Mesodermal cell (in vitro differentiated cells): ENCODE data around the gene SDCCAG8.
A peak's percentile ranks its signal among the peaks of the same experiment; 100 is the strongest.

Source experiments
- H3K27ac ChIP-seq: 2 replicates; pipeline ENCODE4 v1.7.0; 2013; ENCODE audit warnings: mild to moderate bottlenecking, low read depth, low read length, moderate library complexity; ENCODE audit not compliant: severe bottlenecking
- H3K36me3 ChIP-seq: 2 replicates; pipeline ENCODE4 v1.7.1; 2013; ENCODE audit warnings: mild to moderate bottlenecking, low read length, moderate library complexity; ENCODE audit not compliant: control insufficient read depth, insufficient read depth
- H3K4me1 ChIP-seq: one replicate; pipeline ENCODE4 v1.7.1; 2013; ENCODE audit warnings: mild to moderate bottlenecking, low read length; ENCODE audit not compliant: insufficient read depth, control insufficient read depth, poor library complexity, severe bottlenecking
- H3K4me3 ChIP-seq: 2 replicates; pipeline ENCODE4 v1.7.0; 2013; ENCODE audit warnings: low read length, control low read depth, mild to moderate bottlenecking; ENCODE audit not compliant: insufficient read depth, poor library complexity, severe bottlenecking; ENCODE audit errors: extremely low read depth
- H3K9me3 ChIP-seq: 2 replicates; pipeline ENCODE4 v1.7.1; 2013; ENCODE audit warnings: mild to moderate bottlenecking, low read length, moderate library complexity; ENCODE audit not compliant: control insufficient read depth
- WGBS, 2 experiments: methylation state at CpG; one replicate each; pipeline ENCODE4 v1.1.5; 2013; ENCODE audit warnings: missing lambda C conversion rate in 2 of 2; ENCODE audit not compliant: insufficient coverage in 2 of 2; 5-methylcytosine and 5-hydroxymethylcytosine counted together

The SDCCAG8 gene

DNA sequence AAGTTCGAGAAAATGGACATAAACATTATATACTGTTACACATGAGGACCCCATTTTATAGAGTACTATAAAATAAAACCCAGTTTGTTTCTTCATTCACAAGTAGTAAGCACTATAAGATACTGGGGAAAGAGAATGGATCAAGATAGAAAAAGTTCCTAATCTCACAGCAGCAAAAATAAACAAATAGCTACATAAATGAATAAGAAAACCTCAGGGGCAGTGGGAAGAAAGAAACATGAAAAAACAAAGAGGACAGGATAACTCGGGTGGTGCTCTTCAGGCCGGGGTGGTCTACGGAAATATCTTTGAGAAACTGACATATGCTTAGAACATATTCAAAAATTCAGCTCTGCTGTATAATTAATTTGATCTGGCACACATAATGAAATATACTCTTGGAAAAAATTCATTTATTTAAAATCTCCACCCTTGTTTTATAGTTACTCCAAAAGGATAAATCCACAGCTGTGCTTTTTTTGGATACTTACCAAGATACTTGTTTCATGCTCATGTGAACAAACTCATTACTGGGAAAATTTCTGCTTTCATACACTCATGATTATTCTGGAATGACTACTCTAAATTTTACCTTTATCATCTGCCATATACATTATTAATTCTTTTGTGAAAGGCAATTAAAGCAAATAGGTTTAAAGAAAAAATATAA is 20.7 kb upstream of the SDCCAG8 start:
- WGBS, 2 experiments = no CpG with 5 or more reads among the region's 4 CpGs
- Histone ChIP-seq H3K27ac (no peak overlapping the region), H3K36me3 (peaks cover 71% of the 10 kb centered on the region)

DNA sequence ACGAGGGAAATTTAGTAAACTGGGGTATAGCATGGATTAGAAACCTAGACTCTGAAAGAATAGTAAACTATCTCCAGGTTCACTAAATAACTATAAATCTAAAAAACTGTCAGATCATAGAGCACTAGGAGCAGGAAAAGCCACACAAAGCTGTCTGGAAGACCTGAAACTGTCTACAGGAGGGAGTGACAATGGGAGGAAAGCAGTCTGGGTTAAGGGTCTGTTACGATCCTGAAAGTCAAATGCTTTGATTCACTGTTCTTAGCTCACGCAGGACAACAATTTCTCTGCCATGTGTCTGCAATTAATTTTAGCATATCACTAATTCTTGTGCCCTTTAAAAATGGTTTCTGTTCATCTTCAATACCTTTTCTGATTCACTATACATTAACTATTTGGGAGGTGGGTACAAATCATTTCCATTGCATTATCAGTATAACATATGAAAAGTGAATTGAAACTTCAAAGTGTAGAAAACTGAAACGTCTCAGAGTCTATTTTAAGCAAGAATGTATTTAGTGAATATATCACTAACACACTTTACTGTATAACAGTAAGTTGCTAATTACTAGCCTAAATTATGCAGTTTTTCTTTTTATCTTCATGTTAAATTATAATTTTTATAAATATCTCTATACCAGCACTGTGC is 19.1 kb upstream of the SDCCAG8 start:
- H3K36me3 ChIP-seq = peaks cover 78% of the 10 kb centered on the region
- no peak overlapping the region for H3K4me3 ChIP-seq
- WGBS, 2 experiments = 100% methylated on average over 2 of the region's 4 CpGs; no CpG with 5 or more reads in 1 of the 2 experiments
- H3K9me3 ChIP-seq = peaks cover 17% of the 10 kb centered on the region
- H3K4me1 ChIP-seq = no peaks in the 10 kb centered on the region
- H3K27ac ChIP-seq = no peak overlapping the region

More for the DNA sequence above, 20.7 kb upstream of the SDCCAG8 start:
- H3K4me3 ChIP-seq = no peak overlapping the region
- H3K9me3 ChIP-seq = peaks cover 24% of the 10 kb centered on the region
- H3K4me1 ChIP-seq = no peaks in the 10 kb centered on the region

DNA sequence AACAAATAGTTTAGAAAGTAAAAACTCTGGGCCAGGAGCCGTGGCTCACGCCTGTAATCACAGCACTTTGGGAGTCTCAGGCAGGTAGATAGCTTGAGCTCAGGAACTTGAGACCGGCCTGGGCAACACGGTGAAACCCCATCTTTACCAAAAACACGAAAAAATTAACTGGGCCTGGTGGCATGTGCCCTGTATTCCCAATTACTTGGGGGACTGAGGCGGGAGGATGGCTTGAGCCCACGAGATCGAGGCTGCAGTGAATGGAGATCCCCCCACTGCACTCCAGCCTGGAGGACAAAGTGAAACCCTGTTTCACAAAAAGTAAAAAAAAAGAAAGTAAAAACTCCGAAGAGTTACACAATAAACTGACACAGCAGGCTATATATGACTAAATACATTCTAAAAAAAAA is 11.4 kb upstream of the SDCCAG8 start:
- H3K36me3 ChIP-seq = peaks cover 79% of the 10 kb centered on the region
- peaks cover 17% of the 10 kb centered on the region for H3K4me1 ChIP-seq
- H3K27ac ChIP-seq = no peak overlapping the region
- H3K4me3 ChIP-seq = no peak overlapping the region
- no peaks in the 10 kb centered on the region for H3K9me3 ChIP-seq
- 88 to 97% methylated on average over 5 to 7 of the region's 9 CpGs for WGBS, 2 experiments

DNA sequence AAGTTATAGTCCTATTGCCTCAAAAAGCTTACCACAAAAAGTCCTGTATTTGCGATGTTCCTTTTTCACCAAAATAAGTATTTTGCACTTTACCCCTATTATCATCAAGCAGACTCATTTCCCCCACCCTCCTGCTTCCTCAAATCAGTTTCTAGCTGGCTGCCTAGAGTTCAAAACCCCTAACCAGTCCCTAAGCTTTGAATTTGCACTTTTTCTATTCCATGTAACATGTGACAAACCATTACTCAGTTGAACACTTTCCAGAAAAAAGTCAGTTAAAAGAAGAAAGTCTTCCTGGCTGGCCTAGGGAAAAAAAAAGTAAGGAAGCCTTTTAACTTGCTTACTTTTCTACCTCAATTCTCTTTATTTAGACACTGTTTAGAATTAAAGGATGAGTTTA is 8.9 kb upstream of the SDCCAG8 start:
- no peaks in the 10 kb centered on the region for H3K9me3 ChIP-seq
- no peak overlapping the region for H3K4me3 ChIP-seq
- H3K36me3 ChIP-seq = peaks cover 55% of the 10 kb centered on the region
- 83 to 100% methylated on average over 1 of the region's 1 CpG for WGBS, 2 experiments
- H3K27ac ChIP-seq = no peak overlapping the region
- H3K4me1 ChIP-seq = peaks cover 26% of the 10 kb centered on the region

DNA sequence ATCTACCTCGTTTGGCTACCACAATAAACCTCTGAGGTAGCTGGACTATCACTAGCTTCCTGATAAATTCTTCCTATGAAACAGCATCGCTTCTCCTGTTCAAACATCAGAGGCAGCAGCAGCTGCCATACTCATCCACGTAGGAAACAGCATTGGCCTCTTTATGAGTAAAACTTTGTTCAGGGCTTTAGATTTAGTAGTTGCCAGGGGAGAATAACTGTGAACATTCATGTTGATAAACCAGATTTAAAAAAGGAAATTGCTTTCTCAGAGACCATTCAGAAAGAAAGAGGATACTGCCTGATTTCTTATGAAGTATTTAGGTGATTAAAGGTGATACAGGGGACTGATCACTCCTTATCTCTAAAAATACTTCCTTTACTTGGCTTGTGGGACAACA is 7.9 kb upstream of the SDCCAG8 start:
- 84 to 100% methylated on average over 2 to 3 of the region's 3 CpGs for WGBS, 2 experiments
- H3K36me3 ChIP-seq = peaks cover 45% of the 10 kb centered on the region
- no peak overlapping the region for H3K27ac ChIP-seq
- H3K9me3 ChIP-seq = no peaks in the 10 kb centered on the region
- H3K4me1 ChIP-seq = peaks cover 26% of the 10 kb centered on the region
- H3K4me3 ChIP-seq = no peak overlapping the region

DNA sequence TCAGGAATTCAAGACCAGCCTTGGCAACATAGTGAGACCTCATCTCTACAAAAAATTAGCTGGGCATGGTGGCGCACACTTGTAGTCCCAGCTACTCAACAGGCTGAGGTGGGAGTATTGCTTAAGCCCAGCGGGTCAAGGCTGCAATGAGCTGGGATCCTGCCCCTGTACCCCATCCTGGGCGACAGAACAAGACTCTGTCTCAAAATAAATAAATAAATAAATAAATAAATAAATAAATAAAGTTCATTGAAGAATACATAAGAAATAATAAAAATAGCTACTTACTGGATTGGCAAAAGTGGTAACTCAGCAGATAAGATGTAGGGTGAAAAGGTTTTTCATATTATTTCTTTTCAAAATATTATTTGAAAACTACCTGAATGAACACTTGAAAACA is 6.6 kb upstream of the SDCCAG8 start:
- 100% methylated on average over 1 to 2 of the region's 3 CpGs for WGBS, 2 experiments

DNA sequence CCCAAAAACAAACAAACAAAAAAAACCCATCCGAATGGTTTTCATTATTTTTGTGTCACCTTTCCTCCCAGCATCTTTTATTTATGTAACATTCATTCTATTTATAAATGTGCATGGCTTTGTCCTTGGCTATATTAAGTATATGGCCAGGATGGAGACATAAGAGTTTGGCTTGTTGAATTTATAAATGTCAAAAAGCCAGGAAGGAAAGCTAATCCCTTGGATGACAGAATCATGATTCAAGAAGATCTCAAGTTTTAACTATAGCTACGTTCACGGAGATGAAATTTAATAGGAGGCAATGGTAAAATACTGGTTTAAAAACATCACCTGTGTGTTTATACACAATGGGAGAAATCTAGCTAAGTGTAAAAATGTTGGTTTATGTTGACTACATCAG is 5.7 kb upstream of the SDCCAG8 start:
- peaks cover 26% of the 10 kb centered on the region for H3K4me1 ChIP-seq
- no peak overlapping the region for H3K27ac ChIP-seq
- 80 to 100% methylated on average over 1 to 2 of the region's 3 CpGs for whole genome bisulfite sequencing, 2 experiments

More for the DNA sequence above, 6.6 kb upstream of the SDCCAG8 start:
- H3K36me3 ChIP-seq = peaks cover 38% of the 10 kb centered on the region
- H3K4me1 ChIP-seq = peaks cover 26% of the 10 kb centered on the region
- H3K27ac ChIP-seq = no peak overlapping the region
- no peak overlapping the region for H3K4me3 ChIP-seq
- no peaks in the 10 kb centered on the region for H3K9me3 ChIP-seq

DNA sequence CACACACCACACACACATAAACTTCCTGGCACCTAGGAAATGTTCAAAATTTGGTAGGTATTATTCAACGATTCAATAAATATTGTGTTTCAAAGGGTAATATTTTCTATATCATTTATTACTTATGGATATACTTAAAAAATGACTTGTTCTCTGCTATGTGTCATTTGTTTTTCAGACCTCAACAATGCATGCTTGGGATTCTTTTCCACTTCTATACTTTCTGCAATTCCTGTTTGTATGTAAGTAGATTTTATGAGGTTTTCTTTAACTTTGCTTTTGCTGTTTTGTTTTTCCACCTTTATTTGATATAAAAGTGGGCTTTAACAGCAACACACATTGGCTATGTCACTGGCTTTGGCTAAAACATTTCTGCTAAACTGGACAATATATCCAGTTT is 4.3 kb upstream of the SDCCAG8 start:
- H3K4me1 ChIP-seq = peaks cover 26% of the 10 kb centered on the region
- H3K4me3 ChIP-seq = peak overlapping the region; percentile 27
- WGBS, 2 experiments = no CpG with 5 or more reads among the region's 1 CpG
- H3K27ac ChIP-seq = no peak overlapping the region
- peaks cover 19% of the 10 kb centered on the region for H3K36me3 ChIP-seq
- H3K9me3 ChIP-seq = no peaks in the 10 kb centered on the region

More for the DNA sequence above, 5.7 kb upstream of the SDCCAG8 start:
- no peaks in the 10 kb centered on the region for H3K9me3 ChIP-seq
- no peak overlapping the region for H3K4me3 ChIP-seq
- H3K36me3 ChIP-seq = peaks cover 32% of the 10 kb centered on the region

DNA sequence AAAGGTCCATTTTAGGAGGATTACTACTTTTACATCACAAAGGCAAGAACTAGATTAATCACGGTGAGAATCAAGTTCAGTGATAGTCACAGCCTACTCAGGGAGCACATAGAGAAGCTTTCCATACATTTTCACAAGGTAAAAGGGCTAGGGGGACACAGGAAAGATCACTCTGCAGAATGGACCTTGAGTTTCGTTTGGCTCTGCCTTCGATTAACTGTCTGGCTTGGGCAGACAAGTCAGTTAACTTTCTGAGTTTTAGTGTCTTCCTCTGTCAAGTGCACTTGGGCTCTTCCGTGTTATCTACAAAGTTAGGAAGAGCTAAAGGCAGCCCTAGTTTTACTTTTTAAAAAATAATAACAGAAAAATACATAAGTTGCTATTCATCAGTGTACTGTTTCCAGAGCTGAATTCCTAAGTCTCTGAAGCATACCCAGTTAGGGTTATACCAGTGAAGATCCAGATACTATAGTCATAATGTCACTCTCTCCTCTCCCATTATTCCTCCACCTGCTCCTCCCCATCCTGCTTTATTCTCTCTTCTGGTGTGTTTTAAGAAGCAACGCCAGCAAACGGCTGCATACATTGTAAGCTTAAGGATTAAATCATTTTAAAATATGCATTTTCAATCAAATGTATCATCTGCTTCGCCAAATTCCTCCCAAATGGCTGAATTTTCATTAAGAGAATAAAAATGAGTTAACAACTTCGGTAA is 2.5 kb upstream of the SDCCAG8 start:
- Histone ChIP-seq H3K27ac (no peak overlapping the region), H3K4me1 (peaks cover 17% of the 10 kb centered on the region), H3K9me3 (no peaks in the 10 kb centered on the region), H3K36me3 (peaks cover 9% of the 10 kb centered on the region), H3K4me3 (peak overlapping the region; percentile 89)
- 10% methylated on average over 3 of the region's 8 CpGs; no CpG with 5 or more reads in 1 of the 2 experiments for WGBS, 2 experiments

DNA sequence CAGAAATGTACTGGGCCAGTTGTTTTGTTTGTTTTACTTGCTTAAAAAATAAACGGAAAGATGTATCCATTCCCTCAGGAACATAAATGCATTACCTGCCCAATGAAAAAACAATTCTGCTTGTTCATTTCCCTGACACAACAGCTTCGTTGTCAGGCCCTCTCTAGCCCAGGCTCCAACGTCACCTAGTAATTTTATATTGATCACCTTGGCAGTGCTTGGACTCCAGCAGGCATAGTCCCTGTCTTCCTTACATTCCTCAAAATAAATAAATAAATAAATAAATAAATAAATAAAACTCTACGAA is 2.0 kb upstream of the SDCCAG8 start:
- Histone ChIP-seq H3K4me1 (peaks cover 12% of the 10 kb centered on the region), H3K36me3 (peaks cover 9% of the 10 kb centered on the region), H3K27ac (peak overlapping the region; percentile 84), H3K9me3 (no peaks in the 10 kb centered on the region), H3K4me3 (peak overlapping the region; percentile 89)
- 0% methylated on average over 1 to 2 of the region's 4 CpGs for WGBS, 2 experiments
